Effector CD4-positive, alpha-beta T cell (primary cell): ENCODE measurements around the gene CTIF.

Experiments used
- DNase-seq: peaks from one replicate; pipeline ENCODE4 v3.0.0-alpha.2; 2020

The CTIF gene

DNA sequence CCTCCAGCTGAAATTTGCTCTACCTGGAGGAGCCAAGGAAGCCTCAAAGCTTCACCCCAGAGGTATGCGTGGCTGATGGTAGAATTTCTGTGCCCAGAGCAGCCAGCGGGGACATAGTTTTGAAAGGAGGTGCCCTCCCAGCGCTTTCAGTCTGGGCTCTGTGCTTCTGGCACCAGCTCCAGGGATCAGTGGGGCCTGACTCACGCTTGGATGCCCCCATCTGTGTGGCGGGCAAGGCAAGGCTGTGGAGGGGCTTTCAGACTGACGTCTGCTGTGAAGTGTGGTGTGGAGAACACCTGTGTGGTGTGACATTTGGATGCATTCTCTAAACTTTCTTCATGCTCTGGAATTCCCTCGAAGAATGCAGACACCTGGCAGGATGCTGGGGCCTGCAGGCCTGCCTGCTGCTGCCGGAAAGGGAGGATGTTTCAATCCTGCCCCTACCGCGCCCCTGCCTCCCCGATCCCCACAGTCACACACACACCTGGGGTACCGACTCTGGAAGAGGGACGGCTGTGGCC lies 84.1 kb downstream of the CTIF start:
- no peak for DNase-seq

DNA sequence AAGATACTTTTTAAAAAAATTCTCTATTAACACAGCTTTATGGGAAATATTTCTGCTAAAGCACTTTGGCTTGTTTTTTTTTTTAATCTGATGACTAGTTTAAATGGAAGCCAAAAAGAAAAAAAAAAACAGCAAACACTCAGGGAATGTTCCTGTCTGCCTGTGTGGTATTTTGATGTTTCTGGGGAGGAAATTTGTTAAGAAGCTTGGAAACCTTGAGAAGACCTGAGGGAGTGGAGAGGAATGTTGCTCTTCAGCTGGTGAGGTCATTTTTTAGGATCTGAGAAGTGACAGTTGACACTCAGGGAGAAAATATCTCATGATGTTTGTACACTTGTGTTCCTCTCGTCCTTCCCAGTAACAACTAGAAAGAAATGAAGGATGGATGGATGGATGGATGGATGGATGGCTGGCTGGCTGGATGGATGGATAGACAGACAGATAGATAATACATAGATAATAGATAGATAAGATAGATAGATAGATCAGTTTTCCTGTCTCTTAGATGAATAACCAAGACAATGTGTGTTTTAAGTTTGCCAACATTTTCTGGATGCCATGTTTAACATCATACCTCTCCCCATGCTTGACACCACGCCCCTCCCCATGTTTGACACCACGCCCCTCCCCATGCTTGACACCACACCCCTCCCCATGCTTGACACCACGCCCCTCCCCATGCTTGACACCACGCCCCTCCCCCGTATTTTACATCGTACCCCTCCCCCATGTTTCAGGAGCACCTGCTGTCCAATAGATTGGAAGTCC lies 84.8 kb downstream of the CTIF start:
- DNase-seq = no peak

DNA sequence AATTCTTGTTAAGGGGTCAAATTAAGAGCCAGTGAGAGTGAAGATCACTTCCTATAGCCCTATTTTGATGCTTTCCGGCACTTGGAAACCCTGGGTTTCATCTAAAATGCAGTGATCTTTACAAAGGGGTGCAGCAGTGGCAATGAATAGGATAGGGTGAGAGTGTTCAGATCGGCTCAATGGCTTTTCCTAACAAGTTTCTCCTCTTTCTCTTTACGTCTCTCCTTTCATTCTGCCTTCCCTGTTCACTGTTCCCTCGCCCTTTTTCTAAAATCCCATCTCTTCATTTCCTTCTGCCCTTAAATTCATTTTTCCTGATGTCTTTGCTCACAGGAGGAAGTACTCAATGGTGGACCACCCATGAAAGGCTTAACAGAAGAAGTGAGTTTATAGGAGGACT lies 86.0 kb downstream of the CTIF start:
- DNase-seq = no peak

DNA sequence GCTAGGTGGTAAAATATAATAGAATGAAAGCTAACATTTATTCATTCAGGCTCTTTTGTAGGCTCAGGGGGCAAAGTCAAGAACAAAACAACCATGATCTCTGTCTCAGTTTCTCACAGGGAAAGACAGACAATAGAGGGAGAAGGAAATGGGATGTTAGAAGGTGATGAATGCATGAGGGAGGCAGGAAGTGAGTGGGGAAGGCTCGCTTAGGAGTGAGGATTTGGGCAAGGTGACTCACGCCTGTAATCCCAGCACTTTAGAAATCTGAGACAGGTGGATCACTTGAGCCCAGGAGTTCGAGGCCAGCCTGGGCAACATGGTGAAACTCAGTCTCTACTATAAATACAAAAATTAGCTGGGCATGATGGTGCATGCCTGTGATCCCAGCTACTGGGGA lies 88.4 kb downstream of the CTIF start:
- DNase-seq = no peak

DNA sequence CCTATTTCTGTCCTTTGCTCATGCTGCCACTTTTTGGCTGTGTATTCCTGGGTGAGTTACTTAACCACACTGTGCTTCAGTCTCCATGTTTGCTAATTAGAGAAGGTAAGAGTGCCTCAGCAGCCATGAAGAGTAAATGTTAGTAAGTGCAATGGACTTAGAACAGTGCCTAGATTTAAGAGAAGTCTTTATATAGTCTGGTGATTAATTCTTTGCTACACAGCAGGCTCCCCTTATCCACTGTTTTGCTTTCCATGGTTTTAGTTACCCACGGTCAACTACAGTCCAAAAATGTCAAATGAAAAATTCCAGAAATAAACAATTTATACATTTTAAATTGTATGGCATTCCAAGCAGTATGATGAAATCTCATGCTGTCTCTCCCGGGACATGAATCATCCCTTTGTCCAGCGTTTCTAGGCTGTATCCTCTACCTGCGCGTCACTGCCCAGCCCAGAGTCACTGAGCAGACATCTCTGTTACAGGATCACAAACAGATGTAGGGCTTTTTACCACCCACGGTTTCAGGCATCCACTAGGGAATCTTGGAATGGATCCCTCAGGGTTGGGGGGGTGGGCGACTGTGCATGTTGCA lies 91.0 kb downstream of the CTIF start:
- DNase-seq = no peak

DNA sequence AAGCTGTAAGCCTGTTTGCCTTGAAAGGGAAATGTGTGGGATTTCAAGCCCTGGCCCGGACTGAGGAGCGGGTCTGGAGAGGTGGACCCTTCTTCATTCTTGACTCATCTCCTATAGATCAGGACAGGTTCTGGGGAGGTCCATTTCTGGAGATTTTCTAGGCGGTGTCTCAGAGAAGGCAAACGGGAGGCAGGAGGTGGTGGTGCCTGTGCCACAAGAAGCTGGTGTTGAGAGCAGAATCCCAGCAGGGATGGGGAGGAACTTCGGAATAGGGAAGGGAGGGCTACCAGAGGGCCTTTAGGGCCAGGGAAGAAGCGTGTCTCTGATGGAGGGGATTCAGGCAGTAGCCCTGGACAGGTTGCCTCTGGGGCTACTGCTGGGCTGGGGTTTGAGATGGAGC lies 93.0 kb downstream of the CTIF start:
- no peak for DNase-seq

DNA sequence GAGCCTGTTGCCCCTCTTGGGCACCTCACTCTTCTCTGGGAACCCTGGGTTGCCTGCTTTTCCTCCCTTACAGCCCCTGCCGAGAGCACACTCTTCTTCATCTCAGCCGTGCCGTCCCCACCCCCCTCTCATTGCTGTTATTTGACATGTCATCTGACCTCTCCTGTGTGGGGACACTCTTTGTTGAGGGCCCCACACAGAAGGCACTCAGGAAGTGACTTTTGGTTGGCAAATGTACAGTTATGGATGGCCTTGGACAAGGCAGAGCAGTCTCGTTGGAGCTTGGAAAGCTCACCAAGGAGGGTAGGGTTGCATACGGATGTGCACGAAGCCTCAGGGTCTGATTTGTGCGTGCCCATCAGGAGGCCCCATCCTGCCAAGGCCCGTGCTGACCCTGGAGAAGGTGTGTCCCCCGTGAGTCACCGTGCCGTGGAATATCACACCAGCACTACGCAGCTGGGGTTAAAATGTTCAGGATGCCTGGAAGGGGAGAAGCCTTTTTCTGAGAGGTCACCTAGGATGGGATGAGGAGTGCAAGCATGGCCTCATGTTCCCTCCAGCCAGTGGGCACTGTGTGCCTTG lies 93.9 kb downstream of the CTIF start:
- no peak for DNase-seq

DNA sequence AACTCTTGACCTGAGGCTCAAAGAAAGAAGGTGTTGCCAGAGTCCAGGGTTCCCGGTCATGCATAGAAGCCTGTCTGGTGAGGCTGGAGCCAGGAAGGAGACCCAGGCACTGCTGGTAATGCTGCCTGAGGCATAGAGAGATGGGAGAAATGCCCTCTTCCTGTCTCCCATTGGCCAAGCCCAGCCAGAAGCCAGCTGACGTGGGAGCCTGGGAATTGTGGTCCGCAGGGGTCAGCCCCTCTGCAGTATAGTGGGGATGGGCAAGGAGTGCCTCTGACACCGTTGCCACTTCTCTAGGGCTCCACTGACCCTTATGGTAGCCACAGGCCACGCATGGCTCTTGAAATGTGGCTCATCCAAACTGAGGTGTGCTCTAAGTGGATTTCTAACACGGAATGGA lies 95.7 kb downstream of the CTIF start:
- no peak for DNase-seq

DNA sequence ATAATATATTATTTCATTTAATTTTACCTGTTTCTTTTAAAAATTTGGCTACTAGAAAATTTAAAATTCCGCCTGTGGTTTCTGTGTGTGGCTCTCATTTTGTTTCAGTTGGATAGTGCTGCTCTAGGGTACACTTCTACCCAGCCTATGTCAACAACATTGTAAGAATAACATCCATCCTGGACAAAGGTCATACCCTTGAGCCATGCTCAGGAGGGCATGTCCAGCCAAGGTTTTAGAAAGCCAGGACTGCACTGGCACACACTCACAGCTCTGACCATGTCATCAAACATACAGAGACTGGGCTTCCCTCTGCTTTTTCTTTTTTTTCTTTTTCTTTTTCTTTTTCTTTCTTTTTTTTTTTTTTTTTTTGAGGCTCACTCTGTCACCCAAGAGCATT lies 96.1 kb downstream of the CTIF start:
- no peak for DNase-seq

DNA sequence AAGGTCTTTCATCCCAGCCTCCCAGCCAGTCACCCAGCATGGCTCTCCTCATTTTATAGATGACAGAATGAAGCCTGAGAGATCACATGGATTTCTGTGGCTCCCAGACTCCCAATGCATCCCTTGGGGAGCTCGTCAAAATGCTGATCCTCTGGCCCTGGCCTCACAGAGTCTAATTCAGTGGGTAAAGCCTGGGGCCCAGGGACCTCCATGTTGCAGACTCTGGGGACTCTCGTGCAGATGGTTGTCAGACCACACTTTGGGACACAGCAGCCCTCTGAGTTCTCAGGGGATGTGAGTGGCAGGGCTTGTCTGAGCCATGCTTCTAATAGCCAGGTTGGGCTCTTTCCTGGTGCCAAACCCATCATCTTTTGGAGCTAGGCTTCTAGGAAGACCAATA lies 97.0 kb downstream of the CTIF start:
- no peak for DNase-seq

DNA sequence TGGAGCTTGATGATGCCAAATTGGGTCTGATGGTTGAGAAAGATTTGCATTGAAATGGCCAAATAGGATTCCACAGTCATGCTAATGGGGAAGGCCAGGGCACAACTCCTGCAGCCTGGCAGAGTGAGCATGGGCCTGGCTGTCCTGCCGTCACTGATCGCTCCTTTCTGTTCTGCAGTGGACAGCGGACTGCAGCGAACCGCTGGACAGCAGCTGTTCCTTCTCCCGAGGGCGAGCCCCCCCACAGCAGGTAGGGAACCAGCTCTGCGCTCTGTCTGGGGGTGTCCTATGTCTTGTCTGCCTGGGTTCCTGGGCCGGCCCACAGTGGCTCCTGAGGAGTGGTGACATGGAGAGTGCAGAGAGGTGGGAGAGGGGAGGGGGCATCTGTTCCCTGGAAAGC lies 97.6 kb downstream of the CTIF start:
- no peak for DNase-seq

DNA sequence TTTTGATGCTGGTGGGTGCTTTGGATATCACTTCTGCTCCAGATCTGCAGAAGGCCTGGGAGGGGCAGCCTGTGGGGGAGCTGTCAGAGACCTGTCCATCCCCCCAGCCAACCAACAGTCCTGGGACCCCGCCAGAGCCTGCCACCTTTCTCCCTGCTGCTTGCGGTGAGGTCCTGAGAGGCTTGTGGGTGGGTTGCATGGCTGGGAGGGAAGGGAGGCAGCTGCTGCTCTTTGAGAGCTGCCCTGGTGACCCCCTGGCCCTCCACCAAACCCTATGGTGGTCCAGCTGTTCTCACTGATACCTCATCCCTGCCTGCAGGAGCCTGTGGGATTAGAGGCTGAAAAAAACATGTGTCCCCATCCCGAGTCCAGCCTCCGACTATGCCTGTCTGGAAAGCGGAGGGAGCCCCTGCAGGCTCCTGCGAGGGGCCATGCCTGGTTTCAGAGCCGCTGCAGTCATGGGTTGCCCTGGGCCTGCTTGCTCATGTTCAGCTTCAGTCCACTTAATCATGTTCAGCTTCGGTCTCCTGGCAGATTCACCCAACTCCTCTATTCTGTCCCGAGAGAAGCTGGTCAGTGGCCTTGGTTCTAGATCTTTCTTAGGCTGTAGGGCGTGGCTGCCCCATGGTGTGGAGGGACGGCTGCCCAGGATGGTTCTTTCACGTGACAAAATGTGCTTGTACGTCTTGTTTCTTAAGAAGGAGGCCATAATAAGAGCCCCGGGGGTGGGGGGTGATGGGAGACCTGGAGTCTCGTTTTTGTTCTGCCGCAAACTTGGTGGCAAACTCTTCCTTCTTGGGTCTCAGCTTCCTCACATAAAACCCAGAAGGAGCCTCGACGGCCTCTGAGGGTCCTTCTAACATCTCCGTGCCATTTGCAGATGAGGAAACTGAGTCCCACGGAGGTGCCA lies 98.5 kb downstream of the CTIF start:
- DNase-seq = no peak

DNA sequence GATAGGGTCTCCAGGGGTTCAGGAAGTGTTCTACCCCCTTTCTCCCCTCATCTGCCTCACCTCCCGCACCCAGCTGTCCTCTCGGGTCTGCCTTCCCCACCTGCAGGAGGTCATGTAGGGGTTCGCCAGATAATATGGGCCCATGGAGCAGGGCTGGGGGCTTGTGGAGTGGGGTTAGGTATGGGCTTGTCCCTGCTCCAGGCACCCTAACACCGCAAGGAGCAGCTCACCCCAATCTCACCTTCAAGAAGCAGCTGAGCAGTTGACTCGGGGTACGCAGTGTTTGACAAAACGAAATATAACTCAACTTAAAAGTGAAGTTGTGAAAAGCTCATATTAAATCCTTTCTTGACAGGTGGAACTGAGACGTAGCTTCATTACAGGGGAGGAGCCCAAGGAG lies 99.6 kb downstream of the CTIF start:
- DNase-seq = no peak

DNA sequence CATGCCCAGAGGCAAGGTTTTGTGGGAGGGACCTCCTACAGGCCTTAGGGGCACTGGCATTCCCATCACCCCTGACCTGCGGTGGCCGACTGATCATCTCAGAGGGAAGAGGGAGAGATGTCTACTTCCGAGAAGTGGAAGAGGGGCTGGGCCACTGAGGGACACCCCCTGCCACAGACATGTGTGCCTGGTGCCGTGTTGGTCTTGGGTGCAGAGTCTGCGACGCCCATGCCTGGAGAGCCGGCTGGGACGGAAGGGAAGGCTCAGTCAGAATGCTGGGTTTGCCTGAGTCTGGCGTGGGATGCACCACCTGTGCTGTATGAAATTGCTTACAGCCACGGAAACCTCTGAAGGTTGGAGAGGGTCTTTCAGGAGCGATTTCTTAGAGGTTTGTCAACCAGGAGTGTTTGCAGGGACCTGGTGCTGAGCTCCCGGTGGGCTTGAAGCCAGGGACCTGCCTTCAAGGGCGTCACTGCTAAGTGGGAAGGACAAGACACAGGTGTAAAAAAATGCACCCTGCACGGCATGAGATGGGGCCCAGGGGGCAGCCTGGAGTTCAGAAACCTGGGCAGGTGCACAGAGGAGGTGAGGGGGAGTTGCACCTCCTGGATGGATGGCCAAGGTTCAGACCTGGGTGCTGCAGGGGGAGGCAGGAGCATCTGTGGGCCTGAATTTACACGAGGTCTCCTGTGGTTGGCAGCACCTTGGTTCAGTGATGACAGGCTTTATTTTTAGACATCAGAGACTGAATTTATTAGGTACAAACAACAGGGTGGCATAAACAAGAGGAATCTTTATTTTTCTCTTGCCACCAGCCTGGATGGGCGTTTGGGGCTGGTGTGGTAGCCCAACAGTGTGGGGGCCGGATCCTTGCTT lies 100.3 kb downstream of the CTIF start:
- DNase-seq = no peak

DNA sequence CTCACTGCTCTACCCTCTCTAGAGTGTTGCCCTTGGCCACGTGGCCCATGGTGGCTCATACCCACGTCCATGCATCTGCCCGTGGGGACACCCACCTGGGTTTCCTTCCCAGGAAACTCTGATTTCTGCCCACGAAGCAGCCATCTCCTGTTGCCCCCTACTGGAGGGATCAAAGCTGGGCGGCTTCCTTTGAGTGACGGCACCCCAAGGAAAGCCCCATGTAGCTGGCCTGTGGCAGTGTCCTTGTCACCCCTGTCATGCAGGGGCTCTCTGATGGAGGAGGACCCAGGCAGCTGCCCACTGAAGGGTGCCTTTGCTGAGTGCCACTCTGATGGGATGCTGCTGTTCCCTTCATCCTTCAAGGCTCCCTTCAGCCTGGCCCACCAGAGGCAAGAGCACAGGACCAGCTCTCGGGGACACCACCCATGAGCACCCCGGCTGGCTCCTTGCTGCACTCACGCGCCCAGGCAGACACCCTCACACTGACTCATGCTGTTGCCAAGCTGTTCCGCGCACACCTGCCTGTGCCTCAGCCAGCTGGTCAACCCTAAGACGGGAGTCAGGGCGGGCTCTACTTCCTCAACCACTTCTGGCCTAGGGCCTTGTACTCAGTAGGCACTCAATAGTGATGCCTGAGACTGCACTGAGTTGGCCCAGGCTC lies 101.1 kb downstream of the CTIF start:
- DNase-seq = no peak

DNA sequence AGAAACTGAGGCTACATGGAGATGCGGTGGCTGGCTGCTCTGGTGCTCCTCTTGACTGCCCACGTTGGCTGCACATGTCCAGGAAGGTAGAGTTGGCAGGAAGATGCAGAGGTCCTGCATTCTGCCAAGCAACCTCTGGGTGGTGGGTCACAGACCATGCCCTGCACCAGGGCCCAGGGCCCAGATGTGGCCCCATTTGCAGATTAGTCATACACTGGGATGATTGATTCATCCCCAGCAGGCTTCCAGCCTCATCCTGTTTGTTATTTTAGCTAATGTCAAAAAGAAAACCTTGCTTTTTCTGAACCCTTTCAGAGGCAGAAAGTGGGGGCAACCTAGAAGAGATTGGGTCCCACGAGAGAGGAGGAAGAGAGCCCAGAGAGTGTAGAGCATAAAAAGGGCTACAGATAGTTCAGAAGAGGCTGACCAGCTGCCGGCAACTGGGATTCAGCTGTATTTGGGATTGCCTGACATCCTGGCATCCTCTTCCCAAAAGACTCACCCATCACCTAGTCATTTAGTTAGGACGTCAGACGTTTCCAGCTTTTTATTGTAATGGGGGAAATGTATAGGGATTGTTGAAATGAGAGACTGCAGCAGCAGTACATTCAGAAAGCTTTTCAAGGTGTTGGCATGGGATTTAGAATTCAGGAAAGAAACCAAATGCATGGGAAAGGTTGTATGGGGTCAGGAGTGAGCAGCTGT lies 101.9 kb downstream of the CTIF start:
- DNase-seq = no peak

DNA sequence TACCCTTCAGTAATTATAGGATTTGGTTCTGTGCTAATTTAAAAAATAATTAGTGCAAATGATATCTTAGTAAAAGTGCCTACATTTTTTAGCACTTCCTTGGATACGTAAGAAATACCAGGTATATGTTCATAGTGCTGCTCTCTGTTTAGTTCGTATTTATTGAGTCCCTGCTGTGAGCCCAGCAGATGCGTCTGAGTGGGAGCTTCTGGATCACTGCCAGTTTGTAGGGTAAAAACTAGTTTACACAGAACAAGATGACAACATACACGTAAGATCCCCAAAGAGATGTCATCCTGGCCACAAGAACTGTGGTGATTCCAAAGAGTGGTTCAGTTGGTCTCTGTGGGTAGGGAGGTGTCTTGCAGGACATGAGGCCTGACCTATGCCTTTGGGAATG lies 103.2 kb downstream of the CTIF start:
- no peak for DNase-seq

DNA sequence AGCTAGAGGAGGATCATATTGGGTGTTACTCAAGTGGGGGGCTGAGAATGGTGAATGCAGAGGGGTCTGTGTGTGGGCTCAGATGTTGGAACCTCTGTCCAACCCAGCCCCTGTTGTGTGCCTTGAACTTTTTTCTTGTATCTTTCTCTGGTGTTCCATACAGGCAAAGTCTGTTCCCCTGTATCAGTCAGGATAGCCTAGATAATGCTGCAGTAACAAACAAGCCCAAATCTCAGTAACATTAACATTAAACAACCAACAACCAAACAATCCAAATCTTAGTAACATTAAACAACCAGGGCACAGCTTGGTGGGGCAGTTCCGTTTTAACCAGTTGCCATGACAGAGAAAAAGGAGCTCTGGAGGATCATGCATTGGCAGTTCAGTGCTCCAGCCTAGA lies 103.7 kb downstream of the CTIF start:
- DNase-seq = no peak

DNA sequence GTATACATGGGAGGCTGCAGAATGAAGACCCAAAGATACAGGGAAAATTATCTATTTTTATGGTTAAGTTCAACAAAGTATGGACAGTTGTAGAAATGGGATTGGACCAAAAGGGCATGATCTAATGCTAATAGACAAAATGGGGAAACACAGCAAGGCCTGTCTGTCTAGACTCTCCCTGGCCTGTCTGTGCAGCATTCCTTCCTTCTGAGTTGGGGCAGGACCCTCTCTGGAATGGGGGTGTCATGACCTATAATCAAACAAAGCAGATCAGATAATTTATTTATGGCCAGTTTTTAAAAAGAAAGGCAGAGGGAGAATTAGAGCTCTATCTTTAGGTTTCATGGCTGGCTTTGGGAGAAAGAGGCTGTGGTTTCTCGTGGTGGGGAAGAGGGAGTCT lies 104.4 kb downstream of the CTIF start:
- no peak for DNase-seq

DNA sequence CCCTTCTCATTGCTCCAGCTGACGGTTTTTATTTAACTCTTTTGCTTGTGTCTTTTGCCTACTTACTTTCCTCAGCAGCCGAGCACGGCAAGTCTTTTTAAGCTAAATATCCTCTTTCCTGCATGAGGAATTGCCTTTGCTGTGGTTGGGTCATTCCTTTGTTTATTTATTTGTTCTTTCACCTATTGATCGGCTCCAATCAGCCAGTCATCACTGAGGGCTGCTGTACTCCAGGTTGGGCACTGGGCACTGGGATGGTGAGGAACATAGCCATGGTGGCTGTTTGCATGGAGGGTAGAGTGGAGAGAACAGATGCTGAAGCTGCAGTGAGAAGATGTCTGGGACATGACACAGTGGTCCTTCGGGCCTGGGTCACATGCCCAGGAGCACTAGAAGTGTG lies 105.2 kb downstream of the CTIF start:
- no peak for DNase-seq

DNA sequence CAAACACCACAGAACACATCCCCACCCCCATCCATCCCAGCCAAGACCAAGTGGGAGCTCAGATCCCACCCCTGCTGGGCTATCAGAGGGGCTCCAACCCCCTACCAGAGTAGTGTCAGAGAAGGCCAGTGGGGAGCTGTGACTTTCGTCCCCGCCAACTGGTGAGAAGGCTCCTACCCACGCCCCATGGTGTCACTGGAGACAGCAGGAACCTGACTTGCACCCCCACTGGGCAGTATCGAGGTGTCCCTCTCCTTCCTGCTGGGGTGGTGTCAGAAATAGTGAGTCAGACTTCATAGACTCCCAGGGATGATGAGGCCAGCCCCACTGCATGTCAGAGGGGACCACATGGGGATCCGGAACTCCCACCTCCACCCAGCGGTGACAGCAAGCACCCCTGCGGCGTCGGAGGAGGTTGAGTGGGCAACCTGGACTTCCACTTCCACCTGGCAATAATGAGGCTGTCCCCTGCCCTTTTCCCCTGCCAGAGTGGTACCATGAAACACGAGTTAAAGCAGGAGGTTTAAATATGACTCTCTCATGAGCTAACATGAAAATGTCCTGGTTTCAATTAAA lies 106.7 kb downstream of the CTIF start:
- DNase-seq = no peak
